Left ventricle myocardium superior (tissue), 1 donor: ENCODE measurements around the gene AGAP1. TPM values are rescaled to one million over a fixed set of nuclear protein-coding genes. Genes with fewer than 3 reads are reported as not detected.
A peak's percentile ranks its signal among the peaks of the same experiment; 100 is the strongest.
"Not testable (repeated sequence)": the region's sequence is repeated elsewhere in the genome, so short reads cannot be mapped to it uniquely, and the experiment has no call there.

Experiments used
- ATAC-seq: fragments of 200-7000 bp; cut with Tn5 transposase; one replicate; pipeline ENCODE4 v1.9.1; 2020; ENCODE audit warnings: mild to moderate bottlenecking, moderate library complexity
- DNase-seq: peaks from one replicate; pipeline ENCODE4 v3.0.0-alpha.2; 2020
- intact Hi-C: fragments of 100-400 bp; cut with micrococcal nuclease; formaldehyde crosslinking; loops from one replicate; pipeline ENCODE4 v1.11.0; 2022
- total RNA-seq: library from RNA; stranded (reverse); fragmentation: NEBNext Ultra II Directional; extraction: Animal tissue kit (Norgen Biotek cat#: 25700); gene quantifications from one replicate; pipeline ENCODE4 v1.2.1, GENCODE V29; 2021
- donor health status: DM: no; HTN: yes; CAD: no; lungs with severe emphysema.

The AGAP1 gene
- total RNA-seq, 1 donor from 2014 or later, result 22.3 TPM

GRCh38 chr2:235937087-235937486, 443.2 kb downstream of the AGAP1 start:
- intact Hi-C loops, result no loop called here
- DNase-seq, result no peak
- ATAC-seq, result no peak

- no peak for ATAC-seq
- no peak for DNase-seq
- intact Hi-C loops, result no loop called here
Observed at GRCh38 chr2:235937526-235937925, 443.7 kb downstream of the AGAP1 start.

- intact Hi-C loops, result no loop called here
- ATAC-seq, result no peak
- DNase-seq, result no peak
Observed at GRCh38 chr2:235937936-235938335, 444.1 kb downstream of the AGAP1 start.

GRCh38 chr2:235938611-235939010, 444.8 kb downstream of the AGAP1 start:
- DNase-seq (no peak), ATAC-seq (no peak)
- intact Hi-C loops, result no loop called here

GRCh38 chr2:235939471-235939870, 445.6 kb downstream of the AGAP1 start:
- ATAC-seq (no peak), DNase-seq (no peak)
- intact Hi-C loops, result no loop called here

- intact Hi-C loops, result no loop called here
- DNase-seq (peak; percentile 57), ATAC-seq (peak; percentile 90)
Observed at GRCh38 chr2:235940330-235940729, 446.5 kb downstream of the AGAP1 start.

- DNase-seq (no peak), ATAC-seq (no peak)
- intact Hi-C loops, result no loop called here
Observed at GRCh38 chr2:235944591-235944990, 450.7 kb downstream of the AGAP1 start.

- intact Hi-C loops, result no loop called here
- no peak for DNase-seq
- no peak for ATAC-seq
Observed at GRCh38 chr2:235945608-235946140, 451.8 kb downstream of the AGAP1 start.

GRCh38 chr2:235946590-235946989, 452.7 kb downstream of the AGAP1 start:
- ATAC-seq, result no peak
- intact Hi-C loops, result no loop called here

GRCh38 chr2:235947055-235947454, 453.2 kb downstream of the AGAP1 start:
- ATAC-seq, DNase-seq, intact Hi-C loops: not testable (repeated sequence)

More at GRCh38 chr2:235946590-235946989, 452.7 kb downstream of the AGAP1 start:
- DNase-seq, result no peak

- DNase-seq (no peak), ATAC-seq (no peak)
- intact Hi-C loops, result no loop called here
Observed at GRCh38 chr2:235949567-235950472, 456.0 kb downstream of the AGAP1 start.

GRCh38 chr2:235950473-235950809, 456.6 kb downstream of the AGAP1 start:
- ATAC-seq (no peak), DNase-seq (no peak)
- intact Hi-C loops, result no loop called here

- no peak for ATAC-seq
- no peak for DNase-seq
- intact Hi-C loops, result no loop called here
Observed at GRCh38 chr2:235951493-235951892, 457.6 kb downstream of the AGAP1 start.

GRCh38 chr2:235951982-235952381, 458.1 kb downstream of the AGAP1 start:
- intact Hi-C loops, result no loop called here
- ATAC-seq (no peak), DNase-seq (no peak)

- no peak for DNase-seq
- no peak for ATAC-seq
- intact Hi-C loops, result no loop called here
Observed at GRCh38 chr2:235952714-235953113, 458.9 kb downstream of the AGAP1 start.

GRCh38 chr2:235954281-235954680, 460.4 kb downstream of the AGAP1 start:
- ATAC-seq, result no peak
- no peak for DNase-seq
- intact Hi-C loops, result no loop called here

- intact Hi-C loops, result no loop called here
Observed at GRCh38 chr2:235954888-235955480, 461.1 kb downstream of the AGAP1 start.

GRCh38 chr2:235955664-235956063, 461.8 kb downstream of the AGAP1 start:
- DNase-seq, result no peak
- intact Hi-C loops, result no loop called here
- no peak for ATAC-seq

More at GRCh38 chr2:235954888-235955480, 461.1 kb downstream of the AGAP1 start:
- ATAC-seq (no peak), DNase-seq (no peak)

- intact Hi-C loops, result no loop called here
- ATAC-seq, result no peak
- DNase-seq, result no peak
Observed at GRCh38 chr2:235956281-235956970, 462.6 kb downstream of the AGAP1 start.

GRCh38 chr2:235957251-235957650, 463.4 kb downstream of the AGAP1 start:
- ATAC-seq (no peak), DNase-seq (no peak)
- intact Hi-C loops, result no loop called here
